ENCODE results near the gene CMC4.

Gene CMC4

GRCh38 chrX:155070975-155071693 is at the start of gene CMC4, which contains the start of the genes BRCC3 and MTCP1:
CMC4 (minus strand) TSS chrX:155071136; CDS start chrX:155064023, 7,113 bp downstream.
BRCC3 (plus strand) TSS chrX:155071508; CDS start chrX:155071528, 20 bp downstream.
MTCP1 (minus strand) TSS chrX:155071136; CDS start chrX:155066010, 5,126 bp downstream.
- peak; percentile 63 for DNase-seq (ENCODE audit: low read depth)

- no peak for DNase-seq (ENCODE audit: low read depth)
Observed at GRCh38 chrX:155115174-155115819, 44.4 kb upstream of the CMC4 start.

GRCh38 chrX:155113097-155113496 is 42.2 kb upstream of the CMC4 start:
- DNase-seq (ENCODE audit: low read depth), result no peak

GRCh38 chrX:155112171-155112570 is 41.2 kb upstream of the CMC4 start:
- no peak for DNase-seq (ENCODE audit: low read depth)

GRCh38 chrX:155108427-155108826 is 37.5 kb upstream of the CMC4 start:
- no peak for DNase-seq (ENCODE audit: low read depth)

- DNase-seq (ENCODE audit: low read depth), result no peak
Observed at GRCh38 chrX:155105919-155106318, 35.0 kb upstream of the CMC4 start.

GRCh38 chrX:155094468-155095061 is 23.6 kb upstream of the CMC4 start:
- no peak for DNase-seq (ENCODE audit: low read depth)

- DNase-seq (ENCODE audit: low read depth), result no peak
Observed at GRCh38 chrX:155086961-155087735, 16.2 kb upstream of the CMC4 start.

GRCh38 chrX:155086202-155086840 is 15.4 kb upstream of the CMC4 start:
- peak; percentile 10 for DNase-seq (ENCODE audit: low read depth)

- no peak for DNase-seq (ENCODE audit: low read depth)
Observed at GRCh38 chrX:155071694-155072280, 851 bp upstream of the CMC4 start.

GRCh38 chrX:155070663-155070974 is 317 bp downstream of the CMC4 start:
- no peak for DNase-seq (ENCODE audit: low read depth)

- no peak for DNase-seq (ENCODE audit: low read depth)
Observed at GRCh38 chrX:155070038-155070437, 898 bp downstream of the CMC4 start.

GRCh38 chrX:155069414-155069813 is 1.5 kb downstream of the CMC4 start:
- no peak for DNase-seq (ENCODE audit: low read depth)

- DNase-seq (ENCODE audit: low read depth), result no peak
Observed at GRCh38 chrX:155068165-155068564, 2.8 kb downstream of the CMC4 start.

- no peak for DNase-seq (ENCODE audit: low read depth)
Observed at GRCh38 chrX:155065035-155065734, 5.8 kb downstream of the CMC4 start.

- DNase-seq (ENCODE audit: low read depth), result no peak
Observed at GRCh38 chrX:155061760-155062159, 9.2 kb downstream of the CMC4 start.

GRCh38 chrX:155056877-155057792 is 13.8 kb downstream of the CMC4 start:
- DNase-seq (ENCODE audit: low read depth), result peak; percentile 27

- no peak for DNase-seq (ENCODE audit: low read depth)
Observed at GRCh38 chrX:155056471-155056870, 14.5 kb downstream of the CMC4 start.

GRCh38 chrX:155055494-155055893 is 15.4 kb downstream of the CMC4 start:
- no peak for DNase-seq (ENCODE audit: low read depth)

GRCh38 chrX:155054255-155054654 is 16.7 kb downstream of the CMC4 start:
- no peak for DNase-seq (ENCODE audit: low read depth)
